GM21423 (cell line): ENCODE results near the gene VAV2.

Experiments
- ATAC-seq: cut with Tn5 transposase; IDR thresholded peaks from one replicate; pipeline ENCODE4 v1.9.1; 2021; ENCODE audit warnings: mild to moderate bottlenecking, moderate library complexity; ENCODE audit not compliant: unreplicated experiment

VAV2 gene

GRCh38 chr9:133726401-133727276 is 265.5 kb downstream of the VAV2 start:
- no peak for ATAC-seq

- ATAC-seq, result no peak
Observed at GRCh38 chr9:133725886-133726285, 266.2 kb downstream of the VAV2 start.

- ATAC-seq, result no peak
Observed at GRCh38 chr9:133718563-133719315, 273.4 kb downstream of the VAV2 start.

- ATAC-seq, result no peak
Observed at GRCh38 chr9:133717113-133718031, 274.8 kb downstream of the VAV2 start.

- ATAC-seq, result no peak
Observed at GRCh38 chr9:133716564-133717112, 275.5 kb downstream of the VAV2 start.

- no peak for ATAC-seq
Observed at GRCh38 chr9:133715866-133716563, 276.1 kb downstream of the VAV2 start.

GRCh38 chr9:133715295-133715865 is 276.7 kb downstream of the VAV2 start:
- ATAC-seq, result no peak

- ATAC-seq, result no peak
Observed at GRCh38 chr9:133714606-133715294, 277.4 kb downstream of the VAV2 start.

- ATAC-seq, result no peak
Observed at GRCh38 chr9:133713960-133714495, 278.1 kb downstream of the VAV2 start.

GRCh38 chr9:133713150-133713959 is 278.8 kb downstream of the VAV2 start:
- ATAC-seq, result no peak

GRCh38 chr9:133712221-133713100 is 279.7 kb downstream of the VAV2 start:
- no peak for ATAC-seq
